Neuron (in vitro differentiated cells): ENCODE results near the gene FBXL13.
"Not testable (repeated sequence)": the region's sequence is repeated elsewhere in the genome, so short reads cannot be mapped to it uniquely, and the experiment has no call there.

Experiments
- H2AFZ ChIP-seq: one replicate; pipeline ENCODE4 v1.6.1; 2013; ENCODE audit warnings: low read depth, mild to moderate bottlenecking, inconsistent platforms, low read length, moderate library complexity
- H3K27me3 ChIP-seq: one replicate; pipeline ENCODE4 v1.6.1; 2013; ENCODE audit warnings: low read length; ENCODE audit not compliant: insufficient read depth
- H3K36me3 ChIP-seq: one replicate; pipeline ENCODE4 v1.6.1; 2013; ENCODE audit warnings: low read length; ENCODE audit not compliant: insufficient read depth
- H3K4me1 ChIP-seq: one replicate; pipeline ENCODE4 v1.6.1; 2013; ENCODE audit warnings: low read length; ENCODE audit not compliant: insufficient read depth
- H3K4me3 ChIP-seq: 2 replicates; pipeline ENCODE4 v1.5.1; 2013; ENCODE audit warnings: mild to moderate bottlenecking, low read length, moderate library complexity
- H3K9me3 ChIP-seq: one replicate; pipeline ENCODE4 v1.6.1; 2013; ENCODE audit warnings: low read length

Gene FBXL13

DNA sequence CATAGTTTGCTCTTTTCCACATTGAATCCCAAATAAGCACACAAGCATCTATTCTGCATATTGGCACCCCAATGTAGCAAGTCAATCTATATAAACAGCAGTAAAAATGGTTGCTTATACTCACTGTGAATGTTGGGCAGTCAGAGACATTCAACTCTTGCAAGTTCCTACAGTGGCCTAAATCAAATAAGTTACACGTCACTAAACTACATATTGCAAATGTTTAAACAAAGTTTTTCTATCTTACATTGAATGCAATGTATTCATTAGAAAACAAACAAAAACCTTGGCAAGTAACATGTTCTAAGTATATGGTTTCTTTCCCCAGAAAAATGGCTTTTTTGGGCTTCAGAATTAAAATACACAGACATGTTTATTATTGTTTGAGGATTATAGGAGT, 142.8 kb downstream of the FBXL13 start:
- no peaks in the 10 kb centered on the region for H3K27me3 ChIP-seq
- H3K9me3 ChIP-seq: no peaks in the 10 kb centered on the region
- H3K4me3 ChIP-seq: no peak overlapping the region
- peaks cover 33% of the 10 kb centered on the region for H3K4me1 ChIP-seq
- peaks cover 2% of the 10 kb centered on the region for H3K36me3 ChIP-seq
- H2AFZ ChIP-seq: no peak overlapping the region

DNA sequence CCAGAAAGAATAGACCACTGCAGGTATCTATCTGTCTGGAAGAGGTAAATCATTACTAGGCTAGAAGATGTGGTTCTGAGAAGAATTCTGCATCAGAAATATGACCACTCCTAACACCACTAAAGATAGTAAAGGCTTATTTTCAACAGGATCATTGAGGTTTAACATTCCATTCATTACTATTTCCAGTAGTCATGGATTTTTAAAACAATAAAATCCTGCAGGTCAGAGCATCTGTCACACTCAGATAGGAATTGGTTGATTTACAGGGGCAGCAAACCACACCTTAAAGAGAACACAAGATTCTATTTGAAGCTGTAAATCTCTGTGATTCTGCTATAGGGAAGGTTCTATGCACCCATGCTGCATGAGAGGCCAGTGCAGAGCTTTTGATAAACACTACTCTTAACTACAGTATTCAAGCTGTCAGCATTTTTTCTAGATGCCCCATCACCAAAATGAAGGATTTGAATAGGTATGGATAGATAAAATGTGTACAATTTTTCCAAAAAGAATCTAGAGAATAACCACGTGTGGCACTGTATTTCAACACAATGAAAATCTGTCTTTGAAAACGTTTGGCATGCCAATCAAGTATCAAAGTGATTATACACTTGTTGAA, 147.2 kb downstream of the FBXL13 start:
- no peaks in the 10 kb centered on the region for H3K9me3 ChIP-seq
- no peaks in the 10 kb centered on the region for H3K27me3 ChIP-seq
- no peak overlapping the region for H3K4me3 ChIP-seq
- H3K36me3 ChIP-seq: no peaks in the 10 kb centered on the region
- peaks cover 24% of the 10 kb centered on the region for H3K4me1 ChIP-seq
- no peak overlapping the region for H2AFZ ChIP-seq

DNA sequence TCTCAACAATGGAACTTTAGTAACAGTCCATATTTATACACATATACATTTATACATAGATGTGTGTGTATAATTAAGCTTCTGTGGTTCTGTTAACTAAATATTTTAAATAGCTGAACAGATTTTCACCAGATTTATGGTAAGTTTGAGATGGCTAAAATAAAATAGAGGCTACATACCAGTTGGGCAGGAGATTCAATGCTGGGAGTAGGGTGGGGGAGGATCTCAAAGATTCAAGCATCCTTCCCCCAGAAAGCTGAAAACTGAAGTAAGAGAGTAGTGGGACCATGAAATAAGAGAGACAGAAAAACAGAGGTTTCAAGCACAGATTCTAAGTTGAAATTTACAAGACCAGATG, 147.8 kb downstream of the FBXL13 start:
- no peak overlapping the region for H2AFZ ChIP-seq
- H3K9me3 ChIP-seq: no peaks in the 10 kb centered on the region
- H3K4me1 ChIP-seq: peaks cover 24% of the 10 kb centered on the region
- H3K4me3 ChIP-seq: no peak overlapping the region
- no peaks in the 10 kb centered on the region for H3K36me3 ChIP-seq
- no peaks in the 10 kb centered on the region for H3K27me3 ChIP-seq

DNA sequence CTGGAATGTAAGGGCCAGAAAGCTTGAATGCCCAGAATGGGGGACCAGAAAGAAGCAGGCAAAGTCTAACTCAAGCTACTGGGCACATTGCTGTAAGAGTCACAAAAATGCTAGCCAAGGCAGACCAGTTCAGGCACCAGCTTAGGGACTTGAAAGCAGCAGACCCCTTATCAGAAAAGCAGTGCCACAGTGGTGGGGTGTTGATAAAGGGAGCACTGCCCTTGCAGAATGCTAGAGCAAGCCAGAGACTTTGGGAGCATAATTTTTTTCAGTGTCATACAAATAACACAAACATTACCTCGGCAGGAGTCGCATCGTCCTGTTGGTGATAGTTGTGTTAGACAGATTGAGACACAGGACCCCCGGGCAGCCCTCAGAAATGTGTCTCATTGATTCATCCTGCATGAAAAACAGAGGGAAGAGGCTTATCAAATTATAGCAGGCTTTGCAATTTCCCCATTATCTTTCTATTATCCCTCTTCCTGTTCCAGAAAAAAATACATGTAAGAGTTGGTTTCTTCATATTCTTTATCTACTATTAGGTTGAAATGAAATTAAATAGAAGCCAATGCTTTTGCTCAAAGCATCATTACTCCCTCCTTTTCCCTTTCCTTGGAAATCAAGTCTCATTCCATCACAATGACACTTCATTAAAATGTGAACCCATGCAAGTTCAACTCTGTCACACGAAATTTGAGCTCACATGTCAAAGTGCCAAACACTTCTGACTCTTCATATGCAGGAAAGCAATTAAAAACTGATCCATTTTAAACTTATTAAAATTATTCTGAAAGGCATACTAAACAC, 148.4 kb downstream of the FBXL13 start:
- Histone ChIP-seq H3K9me3 (no peaks in the 10 kb centered on the region), H3K27me3 (no peaks in the 10 kb centered on the region), H3K4me3 (no peak overlapping the region), H3K4me1 (peaks cover 24% of the 10 kb centered on the region), H3K36me3 (no peaks in the 10 kb centered on the region), H2AFZ (no peak overlapping the region)

DNA sequence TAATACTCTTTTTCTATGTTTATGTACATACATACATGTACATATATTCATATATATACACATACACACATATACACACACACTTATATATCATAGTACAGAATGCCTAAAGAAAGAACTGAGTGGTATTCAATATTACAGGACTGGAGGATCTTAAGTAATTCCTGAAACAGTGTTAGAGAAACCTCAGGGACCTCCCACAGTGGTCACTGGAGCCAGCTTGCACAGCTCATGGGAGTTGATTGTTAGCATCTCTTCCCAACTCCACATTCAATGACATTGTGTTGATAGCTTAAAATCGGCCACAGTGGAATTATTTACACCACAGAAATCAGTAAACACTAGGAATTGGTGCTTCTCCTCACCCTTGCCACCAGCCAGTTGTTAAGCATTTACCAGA, 155.8 kb downstream of the FBXL13 start:
- no peak overlapping the region for H3K4me3 ChIP-seq
- H3K9me3 ChIP-seq: no peaks in the 10 kb centered on the region
- no peaks in the 10 kb centered on the region for H3K36me3 ChIP-seq
- peaks cover 2% of the 10 kb centered on the region for H3K4me1 ChIP-seq
- no peak overlapping the region for H2AFZ ChIP-seq
- H3K27me3 ChIP-seq: no peaks in the 10 kb centered on the region

DNA sequence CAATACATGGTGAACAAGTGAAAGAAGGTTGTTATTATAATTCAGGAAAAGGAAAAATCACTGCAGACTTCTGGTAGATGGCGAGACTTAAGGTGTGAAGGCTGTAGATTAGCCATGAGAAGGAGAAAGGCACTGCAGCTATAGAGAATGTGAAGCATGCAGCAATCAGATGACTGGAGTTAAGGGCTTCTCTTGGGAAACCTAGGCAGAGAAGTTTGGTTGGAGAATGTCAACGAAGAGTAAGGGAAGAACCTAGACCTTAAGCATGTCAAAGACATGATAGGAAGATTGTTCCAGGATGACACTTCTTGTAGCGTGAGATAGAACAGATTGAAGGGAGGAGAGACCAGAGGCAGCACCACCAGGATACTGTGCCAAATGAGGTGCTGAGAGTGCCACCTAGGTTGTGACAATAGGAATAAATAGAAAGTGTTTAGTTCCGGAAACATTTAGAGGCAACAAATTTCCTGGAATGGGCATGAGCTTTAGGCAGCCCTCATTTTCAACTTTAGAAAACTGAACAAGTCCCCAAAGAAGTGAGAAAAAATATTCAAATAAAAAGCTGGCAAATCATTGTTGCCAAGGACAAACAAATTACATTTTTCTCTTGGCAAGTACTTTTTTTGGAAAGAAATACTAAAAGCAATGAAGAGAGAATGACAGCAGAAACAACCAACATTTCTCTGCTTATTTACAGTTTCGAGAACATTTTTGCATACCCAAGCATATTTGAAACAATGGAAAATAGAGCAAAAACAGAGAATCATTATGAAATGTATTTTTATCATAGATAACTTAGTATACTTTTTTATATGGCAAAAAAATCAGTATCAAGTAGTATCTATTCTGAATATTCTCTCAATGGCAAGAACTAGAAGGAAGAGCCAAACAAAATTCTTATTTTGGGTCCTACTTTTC, 156.9 kb downstream of the FBXL13 start:
- Histone ChIP-seq H3K36me3 (no peaks in the 10 kb centered on the region), H3K27me3 (no peaks in the 10 kb centered on the region), H3K4me3 (no peak overlapping the region), H2AFZ (no peak overlapping the region), H3K4me1 (peaks cover 10% of the 10 kb centered on the region), H3K9me3 (no peaks in the 10 kb centered on the region)

DNA sequence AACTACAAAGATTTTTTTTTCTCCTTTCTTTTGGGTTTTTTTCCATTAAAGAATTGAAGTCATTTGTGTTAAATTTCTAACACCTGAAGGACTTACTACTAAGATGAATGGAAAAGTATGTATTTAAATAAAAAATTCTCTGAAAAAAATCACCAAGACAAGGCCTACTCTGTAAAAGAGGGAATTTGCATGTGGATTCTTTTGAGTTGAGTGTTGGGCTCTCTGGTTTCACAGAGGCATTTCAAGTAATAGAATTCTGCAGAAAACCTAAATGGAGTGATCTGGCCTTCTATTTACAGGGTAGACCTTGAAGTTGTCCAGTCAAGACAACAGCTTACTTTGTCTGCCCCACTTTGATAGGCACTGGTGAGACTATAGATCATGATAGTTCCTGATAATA, 157.7 kb downstream of the FBXL13 start:
- H3K36me3 ChIP-seq: no peaks in the 10 kb centered on the region
- no peaks in the 10 kb centered on the region for H3K27me3 ChIP-seq
- no peaks in the 10 kb centered on the region for H3K9me3 ChIP-seq
- H3K4me3 ChIP-seq: no peak overlapping the region
- H2AFZ ChIP-seq: no peak overlapping the region
- H3K4me1 ChIP-seq: peaks cover 14% of the 10 kb centered on the region

DNA sequence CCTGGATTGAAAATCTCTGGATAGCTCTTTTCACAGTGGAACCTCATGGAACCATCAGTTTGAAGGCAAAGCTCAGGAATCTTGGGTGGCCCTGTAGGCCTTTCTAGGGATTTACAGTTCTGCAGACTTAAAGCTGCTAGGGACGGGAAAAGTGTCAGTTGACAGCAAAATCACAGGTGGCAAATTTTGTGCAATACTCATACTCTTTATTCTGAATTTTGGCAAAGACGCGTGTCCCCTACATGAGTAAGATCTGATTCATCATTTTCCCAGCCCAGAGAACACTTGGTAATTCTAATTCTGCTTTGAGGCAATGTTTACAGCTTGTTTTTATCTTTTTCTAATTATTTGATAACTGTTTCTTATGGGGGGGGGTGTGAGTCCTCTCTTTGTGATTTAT, 158.2 kb downstream of the FBXL13 start:
- H3K4me1 ChIP-seq: peaks cover 14% of the 10 kb centered on the region
- no peak overlapping the region for H3K4me3 ChIP-seq
- H2AFZ ChIP-seq: no peak overlapping the region
- no peaks in the 10 kb centered on the region for H3K27me3 ChIP-seq
- H3K9me3 ChIP-seq: no peaks in the 10 kb centered on the region
- no peaks in the 10 kb centered on the region for H3K36me3 ChIP-seq

DNA sequence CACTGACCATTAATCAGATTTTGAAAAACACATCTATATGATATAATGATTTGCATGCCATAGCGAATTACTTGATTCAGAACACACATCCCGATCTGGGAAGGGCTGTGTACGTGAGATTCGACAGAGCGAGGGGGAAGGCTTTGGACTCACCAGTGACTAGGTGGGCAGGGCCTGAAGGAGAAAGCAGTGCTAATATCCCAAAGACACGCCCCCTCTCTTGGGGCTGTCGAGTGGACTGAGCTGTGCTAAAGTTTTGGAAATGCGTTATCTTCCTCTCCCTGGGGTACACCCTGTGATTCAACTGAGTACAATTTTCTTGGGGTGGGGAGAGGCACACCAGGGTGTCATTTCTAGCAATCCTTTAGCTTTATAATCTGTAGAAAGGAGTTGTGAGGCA, 160.0 kb downstream of the FBXL13 start:
- Histone ChIP-seq H3K4me3 (no peak overlapping the region), H2AFZ (no peak overlapping the region), H3K9me3 (no peaks in the 10 kb centered on the region), H3K27me3 (no peaks in the 10 kb centered on the region), H3K36me3 (no peaks in the 10 kb centered on the region), H3K4me1 (peaks cover 14% of the 10 kb centered on the region)

DNA sequence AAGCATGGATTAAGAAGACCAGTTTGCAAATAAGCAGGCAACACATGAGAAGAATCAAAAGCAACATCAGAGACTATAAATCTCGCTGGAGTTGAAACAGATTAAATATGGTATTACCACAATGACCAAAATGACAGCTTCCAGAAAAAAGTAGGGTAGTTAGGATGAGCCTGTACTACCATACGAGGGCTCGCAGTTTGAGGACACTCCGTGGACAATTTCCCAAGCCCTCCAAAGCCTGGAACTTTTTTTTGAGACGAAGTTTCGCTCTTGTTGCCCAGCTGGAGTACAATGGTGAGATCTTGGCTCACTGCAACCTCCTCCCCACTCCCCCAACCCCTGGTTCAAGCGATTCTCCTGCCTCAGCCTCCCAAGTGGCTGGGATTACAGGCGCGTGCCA, 160.8 kb downstream of the FBXL13 start:
- H3K4me1 ChIP-seq: peaks cover 14% of the 10 kb centered on the region

DNA sequence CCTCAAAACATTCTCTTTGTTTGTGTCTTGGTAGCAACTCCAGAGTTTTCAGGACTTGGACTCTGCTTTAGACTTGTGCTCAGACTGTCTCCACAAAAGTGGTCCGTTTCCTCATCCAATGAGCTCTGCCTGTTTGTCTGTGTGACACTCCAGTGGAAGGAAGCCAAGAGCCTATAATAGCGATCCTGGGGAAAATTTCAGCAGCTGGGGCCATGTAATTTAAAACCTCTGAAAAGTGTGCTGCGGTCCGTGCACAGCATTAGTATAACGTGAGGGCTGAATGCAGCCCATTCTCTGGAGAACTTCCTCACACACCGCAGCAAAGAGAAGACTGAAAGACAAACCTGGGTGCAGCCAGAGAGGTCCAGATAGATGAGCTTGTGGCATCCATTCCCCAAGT, 161.9 kb downstream of the FBXL13 start, which contains the start of gene LRRC17:
Gene LRRC17 (plus strand): TSS at position 259 of the 400 bp plus-strand sequence. CDS start 20,914 bp downstream, outside the sequence.
- H3K4me3 ChIP-seq: peak within 1 kb of the TSS; percentile 52

More for the DNA sequence above, 160.8 kb downstream of the FBXL13 start:
- no peaks in the 10 kb centered on the region for H3K36me3 ChIP-seq
- H3K27me3 ChIP-seq: no peaks in the 10 kb centered on the region
- H3K4me3 ChIP-seq: peak overlapping the region; percentile 52
- H2AFZ ChIP-seq: peak overlapping the region; percentile 38
- peaks cover 3% of the 10 kb centered on the region for H3K9me3 ChIP-seq

DNA sequence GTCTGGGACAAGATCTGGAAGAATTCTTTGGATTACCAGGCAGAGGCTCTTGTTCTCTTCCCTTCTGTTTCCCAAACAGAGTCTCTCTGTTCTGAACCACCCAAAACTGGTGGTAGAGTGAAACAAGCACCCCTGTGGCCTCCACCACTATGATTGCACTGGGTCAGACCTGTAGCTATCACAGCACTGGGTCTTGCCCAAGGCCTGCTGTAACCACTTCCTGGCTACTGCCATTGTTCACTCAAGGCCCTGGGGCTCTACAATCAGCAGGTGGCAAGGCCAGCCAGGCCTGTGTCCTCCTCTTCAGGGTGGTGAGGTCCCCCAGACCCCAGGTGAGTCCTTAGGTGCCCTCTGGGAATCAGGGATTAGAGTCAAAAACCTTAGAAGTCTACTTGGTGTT, 165.9 kb downstream of the FBXL13 start:
- Histone ChIP-seq H3K27me3 (no peaks in the 10 kb centered on the region), H3K4me3 (no peak overlapping the region), H3K4me1 (peaks cover 11% of the 10 kb centered on the region), H2AFZ (no peak overlapping the region), H3K9me3 (peaks cover 3% of the 10 kb centered on the region), H3K36me3 (no peaks in the 10 kb centered on the region)

More for the DNA sequence above, 161.9 kb downstream of the FBXL13 start, which contains the start of gene LRRC17:
- no peaks in the 10 kb centered on the region for H3K36me3 ChIP-seq
- peaks cover 3% of the 10 kb centered on the region for H3K9me3 ChIP-seq
- no peaks in the 10 kb centered on the region for H3K27me3 ChIP-seq
- H2AFZ ChIP-seq: peak within 1 kb of the TSS; percentile 38
- H3K4me1 ChIP-seq: peaks cover 14% of the 10 kb centered on the region

DNA sequence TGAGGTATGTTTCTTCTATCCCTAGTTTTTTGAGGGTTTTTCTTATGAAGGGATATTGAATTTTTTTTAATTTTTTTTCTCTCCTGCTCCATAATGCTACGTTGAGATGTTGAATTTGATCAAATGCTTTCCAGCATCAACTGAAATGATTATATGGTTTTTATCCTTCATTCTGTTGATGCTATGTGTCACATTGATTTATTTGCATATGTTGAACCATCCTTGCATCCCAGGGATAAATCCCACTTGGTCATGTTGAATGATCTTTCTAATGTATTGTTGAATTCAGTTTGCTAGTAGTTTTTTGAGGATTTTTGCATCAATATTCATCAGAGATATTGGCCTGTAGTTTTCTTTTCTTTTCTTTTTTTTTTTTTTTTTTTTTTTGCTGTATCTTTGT, 171.0 kb downstream of the FBXL13 start:
- not testable (repeated sequence) for H2AFZ ChIP-seq, H3K9me3 ChIP-seq, H3K36me3 ChIP-seq, H3K27me3 ChIP-seq, H3K4me3 ChIP-seq, H3K4me1 ChIP-seq
